Measurements from ENCODE around the gene PHF21B.

PHF21B gene

DNA sequence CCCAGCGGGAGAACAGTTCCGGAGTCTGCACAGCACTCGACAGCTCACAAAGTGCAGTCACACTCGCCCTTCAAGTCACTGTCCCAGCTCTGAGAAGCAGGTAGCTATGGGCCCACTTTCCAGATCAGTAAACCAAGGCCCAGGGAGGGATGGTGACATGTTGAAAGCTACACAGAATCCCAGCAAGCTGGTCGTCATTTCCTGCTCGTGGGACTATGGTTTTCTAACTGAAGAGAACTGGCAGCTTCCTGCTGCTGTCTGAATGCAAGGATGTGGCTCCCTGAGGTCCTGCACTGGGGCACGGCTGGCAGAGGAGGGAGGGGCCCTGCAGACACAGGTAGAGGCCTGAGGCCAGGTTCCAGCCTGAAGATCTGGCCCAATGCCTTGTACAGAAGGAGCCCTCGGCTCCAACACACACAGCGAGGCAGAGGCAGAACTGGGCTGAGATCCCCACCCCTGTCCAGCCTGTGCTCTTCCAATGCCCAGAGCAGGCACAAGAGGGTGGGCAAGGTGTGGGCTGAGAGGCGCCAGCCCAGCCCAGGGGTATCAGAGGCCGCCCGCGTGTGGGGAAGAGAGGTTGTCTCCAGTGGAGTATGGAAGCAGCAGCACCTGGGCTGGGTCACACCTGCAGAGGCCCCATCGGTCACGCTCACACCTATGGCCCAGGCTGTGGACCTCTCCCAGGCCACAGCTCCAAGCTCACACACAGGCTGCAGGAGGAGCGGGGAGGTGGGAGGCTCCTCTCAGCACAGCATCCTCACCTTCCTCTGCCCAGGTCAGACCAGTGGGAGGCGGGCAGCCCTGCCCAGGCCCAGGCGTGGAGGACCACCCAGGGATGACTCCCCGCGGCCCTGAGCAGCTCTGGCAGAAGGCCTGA, 119.2 kb downstream of the PHF21B start:
- FAIRE-seq, result no peak
- TF ChIP-seq TAF1 (IDR thresholded peaks at IDR 0.05; ENCODE audit: low read depth, low read length), result no peak
- TF ChIP-seq PAX5 (IDR thresholded peaks at IDR 0.05; ENCODE audit: insufficient read depth, low read length, severe bottlenecking), result no peak
- no peak for TF ChIP-seq SPI1 (IDR thresholded peaks at IDR 0.05; ENCODE audit: low read depth, low read length)
- no peak for TF ChIP-seq POLR2A (IDR thresholded peaks at IDR 0.05; ENCODE audit: low read depth, low read length)
- TF ChIP-seq POLR2AphosphoS5 (IDR thresholded peaks at IDR 0.05; ENCODE audit: low read depth, low read length), result no peak
- TF ChIP-seq POU2F2 (IDR thresholded peaks at IDR 0.05; ENCODE audit: low read depth, low read length), result no peak
- DNase-seq (ENCODE audit: insufficient read length, low spot score), result no peak

DNA sequence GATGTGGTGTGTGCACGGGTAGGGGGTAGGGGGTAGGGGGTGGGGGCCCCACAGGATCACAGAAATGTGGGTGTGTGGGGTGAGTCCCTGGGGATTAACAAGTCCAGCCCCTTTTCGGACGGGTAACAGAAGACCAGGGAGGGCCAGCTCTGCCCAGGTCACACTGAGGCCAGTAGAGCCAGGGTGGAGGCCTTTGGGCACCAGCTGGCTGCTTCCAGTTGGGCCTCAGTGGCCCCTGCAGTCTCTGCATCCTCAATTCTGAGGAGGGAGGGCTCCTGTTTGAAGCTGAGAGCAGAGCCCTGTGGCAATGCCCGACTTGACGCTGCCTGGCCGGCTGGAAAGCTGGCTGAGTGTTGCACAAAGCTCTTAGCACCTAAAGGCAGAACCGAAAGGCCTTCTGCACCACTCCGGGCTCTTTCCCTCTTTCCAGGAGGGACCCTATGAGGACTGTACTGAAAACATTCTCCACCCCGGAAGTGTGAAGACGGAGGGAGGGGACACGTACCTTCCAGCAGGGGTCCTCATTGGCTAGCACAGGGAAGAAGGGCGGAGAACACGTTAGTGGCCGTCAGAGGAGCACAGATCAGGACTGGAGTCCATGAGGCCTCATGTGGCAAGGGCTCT, 120.4 kb downstream of the PHF21B start:
- DNase-seq (ENCODE audit: insufficient read length, low spot score) (no peak), FAIRE-seq (no peak)
- no peak for TF ChIP-seq POLR2A (IDR thresholded peaks at IDR 0.05; ENCODE audit: low read depth, low read length)
- TF ChIP-seq POU2F2 (IDR thresholded peaks at IDR 0.05; ENCODE audit: low read depth, low read length), result no peak
- TF ChIP-seq SPI1 (IDR thresholded peaks at IDR 0.05; ENCODE audit: low read depth, low read length), result no peak
- TF ChIP-seq TAF1 (IDR thresholded peaks at IDR 0.05; ENCODE audit: low read depth, low read length), result no peak
- TF ChIP-seq POLR2AphosphoS5 (IDR thresholded peaks at IDR 0.05; ENCODE audit: low read depth, low read length), result no peak
- TF ChIP-seq PAX5 (IDR thresholded peaks at IDR 0.05; ENCODE audit: insufficient read depth, low read length, severe bottlenecking), result no peak

DNA sequence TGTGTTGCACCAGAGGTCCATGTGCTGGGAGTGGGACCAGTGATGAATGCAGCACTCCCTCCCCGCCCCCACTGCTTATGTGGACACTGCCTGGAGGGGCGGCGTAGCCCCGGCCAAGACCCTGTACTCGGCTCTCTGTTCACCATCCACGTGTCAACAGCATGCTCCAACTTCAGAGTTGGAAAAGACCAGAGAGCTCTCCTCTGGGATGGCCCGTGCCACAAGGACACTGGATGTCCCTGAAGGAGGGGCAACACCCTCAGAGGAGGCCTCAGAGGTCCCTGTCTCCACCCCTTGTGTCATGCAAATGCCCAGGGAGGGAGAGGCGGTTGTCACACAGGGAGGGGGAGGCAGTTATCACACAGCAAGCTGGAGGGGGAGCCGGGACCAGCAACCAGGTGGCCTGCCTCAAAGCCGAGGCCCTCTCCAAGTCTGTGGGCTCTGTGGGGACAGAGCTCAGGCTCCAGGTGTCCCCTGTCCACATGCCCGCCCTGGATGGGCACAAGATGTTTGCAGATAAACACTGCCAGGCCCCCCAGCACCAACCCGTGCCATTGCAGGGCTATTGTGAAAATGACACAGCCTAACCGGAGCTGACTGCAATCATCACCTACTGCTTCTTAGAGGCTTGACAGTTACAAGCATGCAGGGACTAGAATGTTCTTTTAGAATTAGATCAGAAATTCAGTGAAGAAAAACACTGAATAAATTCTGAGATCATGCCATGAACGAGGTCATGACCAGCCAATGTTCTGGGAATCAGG, 121.1 kb downstream of the PHF21B start:
- DNase-seq (ENCODE audit: insufficient read length, low spot score), result no peak
- FAIRE-seq, result no peak
- TF ChIP-seq POLR2A (IDR thresholded peaks at IDR 0.05; ENCODE audit: low read depth, low read length), result no peak
- no peak for TF ChIP-seq POLR2AphosphoS5 (IDR thresholded peaks at IDR 0.05; ENCODE audit: low read depth, low read length)
- no peak for TF ChIP-seq POU2F2 (IDR thresholded peaks at IDR 0.05; ENCODE audit: low read depth, low read length)
- TF ChIP-seq PAX5 (IDR thresholded peaks at IDR 0.05; ENCODE audit: insufficient read depth, low read length, severe bottlenecking), result no peak
- no peak for TF ChIP-seq TAF1 (IDR thresholded peaks at IDR 0.05; ENCODE audit: low read depth, low read length)
- no peak for TF ChIP-seq SPI1 (IDR thresholded peaks at IDR 0.05; ENCODE audit: low read depth, low read length)

DNA sequence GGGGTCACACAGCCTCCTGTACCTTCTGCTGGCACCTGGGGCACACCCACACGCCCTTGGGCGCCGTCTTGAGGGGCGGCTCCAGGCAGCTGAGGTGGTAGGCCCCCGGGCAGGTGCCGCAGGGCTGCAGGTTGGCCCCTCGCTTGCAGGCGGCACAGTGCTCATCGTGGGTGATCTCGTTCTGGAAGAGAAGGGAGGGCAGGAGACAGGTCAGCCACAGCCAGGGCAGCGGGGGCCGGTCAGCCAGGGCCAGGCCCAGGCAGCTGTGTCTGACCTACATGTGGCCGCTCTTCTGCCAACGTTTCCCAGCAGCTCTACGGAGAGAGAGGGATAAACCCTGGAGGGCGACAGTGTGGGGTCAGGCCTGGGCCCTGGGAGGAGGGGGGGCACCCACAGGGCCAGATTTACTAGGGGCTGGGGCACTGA, 121.9 kb downstream of the PHF21B start:
- no peak for TF ChIP-seq SPI1 (IDR thresholded peaks at IDR 0.05; ENCODE audit: low read depth, low read length)
- TF ChIP-seq TAF1 (IDR thresholded peaks at IDR 0.05; ENCODE audit: low read depth, low read length), result no peak
- TF ChIP-seq POLR2AphosphoS5 (IDR thresholded peaks at IDR 0.05; ENCODE audit: low read depth, low read length), result no peak
- TF ChIP-seq POU2F2 (IDR thresholded peaks at IDR 0.05; ENCODE audit: low read depth, low read length), result no peak
- no peak for TF ChIP-seq POLR2A (IDR thresholded peaks at IDR 0.05; ENCODE audit: low read depth, low read length)
- DNase-seq (ENCODE audit: insufficient read length, low spot score) (no peak), FAIRE-seq (no peak)

DNA sequence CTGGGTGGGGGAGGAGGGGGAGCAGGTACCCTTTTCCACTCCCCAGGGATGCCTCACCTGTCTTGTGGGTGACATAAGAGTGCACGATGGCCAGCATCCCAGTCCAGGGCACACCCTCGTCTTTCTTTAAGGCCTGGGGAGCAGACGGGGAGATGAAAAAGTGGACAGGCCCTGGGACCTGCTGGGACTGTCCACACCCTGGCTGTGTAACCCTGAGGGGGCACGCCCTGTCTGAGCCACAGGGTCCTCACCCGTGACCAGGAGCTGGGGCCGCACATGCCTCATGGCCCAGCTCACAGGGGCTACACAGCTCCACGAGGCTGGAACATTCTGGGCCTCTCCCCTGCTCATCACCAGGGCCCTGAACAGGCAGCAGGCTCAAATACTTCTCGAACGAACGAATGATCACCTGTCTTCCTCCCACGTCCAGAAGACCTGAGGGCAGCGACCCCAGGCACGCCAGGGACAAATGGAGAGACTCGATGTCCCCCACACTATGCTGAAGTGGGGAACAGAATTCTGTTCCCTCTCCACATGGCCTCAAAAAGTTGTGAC, 123.9 kb downstream of the PHF21B start:
- no peak for DNase-seq (ENCODE audit: insufficient read length, low spot score)
- TF ChIP-seq POU2F2 (IDR thresholded peaks at IDR 0.05; ENCODE audit: low read depth, low read length) (no peak), POLR2A (IDR thresholded peaks at IDR 0.05; ENCODE audit: low read depth, low read length) (no peak), SPI1 (IDR thresholded peaks at IDR 0.05; ENCODE audit: low read depth, low read length) (no peak), TAF1 (IDR thresholded peaks at IDR 0.05; ENCODE audit: low read depth, low read length) (no peak), PAX5 (IDR thresholded peaks at IDR 0.05; ENCODE audit: insufficient read depth, low read length, severe bottlenecking) (no peak), POLR2AphosphoS5 (IDR thresholded peaks at IDR 0.05; ENCODE audit: low read depth, low read length) (no peak)
- FAIRE-seq, result no peak

DNA sequence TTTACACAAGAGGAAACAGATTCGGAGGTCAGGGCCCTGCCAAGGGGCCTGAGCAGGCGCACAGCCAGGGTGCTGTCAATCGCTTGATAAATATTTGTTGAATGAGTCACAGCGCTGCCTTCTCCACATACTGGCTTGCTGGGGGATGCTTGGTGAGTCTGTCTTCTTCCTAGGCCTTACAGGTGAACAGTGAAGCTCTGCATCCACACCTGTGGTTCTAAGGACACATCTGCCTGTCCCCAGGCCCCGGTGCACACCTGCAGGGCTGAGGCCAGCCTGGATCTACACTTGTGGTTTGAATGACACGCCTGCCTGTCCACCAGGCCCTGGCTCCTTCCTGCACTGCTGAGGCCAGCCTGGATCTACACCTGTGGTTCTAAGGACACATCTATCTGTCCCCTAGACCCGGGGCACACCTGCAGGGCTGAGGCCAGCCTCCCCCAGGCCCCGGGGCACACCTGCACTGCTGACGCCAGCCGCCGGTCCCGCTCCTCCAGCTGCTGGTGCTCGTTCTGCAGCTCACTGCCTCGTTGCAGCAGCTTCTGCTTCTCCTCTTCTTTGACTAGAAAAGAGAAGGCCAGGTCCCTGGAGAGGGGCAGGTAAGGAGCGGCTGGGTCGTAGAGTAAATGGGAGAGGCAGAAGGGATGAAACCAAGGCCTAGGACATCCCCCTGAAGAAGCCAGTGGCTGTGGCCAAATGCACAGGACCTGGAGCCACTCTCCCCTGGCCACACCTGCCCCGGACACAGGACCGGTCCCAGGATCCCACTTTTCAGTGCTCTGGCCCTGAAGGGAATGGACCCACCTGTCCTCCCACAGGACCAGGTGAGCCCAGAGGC, 124.6 kb downstream of the PHF21B start:
- FAIRE-seq (no peak), DNase-seq (ENCODE audit: insufficient read length, low spot score) (no peak)
- no peak for TF ChIP-seq POLR2AphosphoS5 (IDR thresholded peaks at IDR 0.05; ENCODE audit: low read depth, low read length)
- TF ChIP-seq TAF1 (IDR thresholded peaks at IDR 0.05; ENCODE audit: low read depth, low read length), result no peak
- no peak for TF ChIP-seq SPI1 (IDR thresholded peaks at IDR 0.05; ENCODE audit: low read depth, low read length)
- no peak for TF ChIP-seq POLR2A (IDR thresholded peaks at IDR 0.05; ENCODE audit: low read depth, low read length)

DNA sequence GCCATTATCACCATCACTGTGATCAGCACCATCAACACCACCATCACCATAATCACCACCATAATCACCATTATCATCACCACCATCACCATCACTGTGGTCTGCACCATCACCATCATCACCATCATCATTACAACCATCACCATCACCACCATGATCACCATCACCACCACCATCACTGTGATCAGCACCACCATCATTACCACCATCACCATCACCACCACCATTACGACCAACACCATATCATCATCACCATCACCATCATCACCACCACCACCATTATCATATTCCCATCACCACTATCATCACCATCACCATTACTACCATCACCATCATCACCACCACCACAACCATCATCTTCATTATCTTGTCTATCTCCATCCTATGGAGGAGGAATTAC, 125.2 kb downstream of the PHF21B start:
- FAIRE-seq (no peak), DNase-seq (ENCODE audit: insufficient read length, low spot score) (no peak)
- TF ChIP-seq SPI1 (IDR thresholded peaks at IDR 0.05; ENCODE audit: low read depth, low read length), result no peak
- TF ChIP-seq PAX5 (IDR thresholded peaks at IDR 0.05; ENCODE audit: insufficient read depth, low read length, severe bottlenecking), result no peak
- no peak for TF ChIP-seq TAF1 (IDR thresholded peaks at IDR 0.05; ENCODE audit: low read depth, low read length)
- TF ChIP-seq POLR2A (IDR thresholded peaks at IDR 0.05; ENCODE audit: low read depth, low read length), result no peak

DNA sequence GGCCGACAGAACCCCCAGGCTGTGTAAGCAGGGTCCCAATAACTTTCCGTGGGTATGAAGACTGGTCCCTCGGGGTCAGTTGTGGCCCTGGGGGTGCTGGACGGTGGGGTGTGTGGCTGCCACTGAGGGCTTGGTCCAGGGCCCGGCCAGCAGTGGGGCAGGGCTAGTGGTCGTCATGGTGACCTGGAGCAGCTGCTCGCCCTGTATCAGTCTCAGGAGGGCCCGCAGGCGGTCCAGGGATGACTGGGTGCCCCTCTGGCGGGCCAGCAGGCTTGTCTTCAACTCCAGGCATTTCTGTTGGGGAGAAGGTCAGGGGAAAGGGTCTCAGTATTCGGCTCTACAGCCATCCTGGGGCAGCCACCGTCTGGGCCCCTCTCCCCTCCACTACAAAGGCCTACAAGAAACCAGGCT, 126.8 kb downstream of the PHF21B start:
- TF ChIP-seq POU2F2 (IDR thresholded peaks at IDR 0.05; ENCODE audit: low read depth, low read length) (no peak), TAF1 (IDR thresholded peaks at IDR 0.05; ENCODE audit: low read depth, low read length) (no peak), POLR2A (IDR thresholded peaks at IDR 0.05; ENCODE audit: low read depth, low read length) (no peak), PAX5 (IDR thresholded peaks at IDR 0.05; ENCODE audit: insufficient read depth, low read length, severe bottlenecking) (no peak), POLR2AphosphoS5 (IDR thresholded peaks at IDR 0.05; ENCODE audit: low read depth, low read length) (no peak), SPI1 (IDR thresholded peaks at IDR 0.05; ENCODE audit: low read depth, low read length) (no peak)
- DNase-seq (ENCODE audit: insufficient read length, low spot score), result no peak
- FAIRE-seq, result no peak
